ENCODE data around the gene POU2F3. TPM values are rescaled to one million over a fixed set of nuclear protein-coding genes. Genes with fewer than 3 reads are reported as not detected.

Gene POU2F3
- total and polyA plus RNA-seq, 2 donors (not counting 1 experiment from before 2014, with no cell fraction given): not detected

DNA sequence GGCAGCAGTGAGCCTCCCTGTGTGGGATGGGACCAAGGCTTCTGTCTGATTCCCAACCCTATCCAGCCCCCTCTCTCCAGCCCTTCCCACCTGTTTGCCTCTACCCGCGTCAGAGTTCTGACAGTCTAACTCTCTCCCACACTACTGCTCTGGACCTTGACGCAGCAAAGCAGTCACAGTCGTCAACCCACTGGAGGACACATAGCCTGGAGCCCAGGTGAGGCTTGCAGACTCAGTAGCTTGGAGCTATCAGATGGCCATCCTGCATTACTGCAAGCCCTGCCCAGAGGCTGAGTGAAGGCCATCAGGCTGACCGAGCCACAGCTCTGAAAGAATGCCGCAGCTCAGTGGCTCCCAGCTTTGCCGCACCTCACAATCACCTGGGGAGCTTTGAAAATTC is 25.4 kb upstream of the POU2F3 start:
- H2AFZ ChIP-seq (ENCODE audit: low read length): no peak overlapping the region
- no peaks in the 10 kb centered on the region for H3K27me3 ChIP-seq (ENCODE audit: control insufficient read depth, insufficient read depth, low read length)
- DNase-seq (ENCODE audit: low read depth in 2 of 2): no peak
- H3K36me3 ChIP-seq (ENCODE audit: control insufficient read depth, insufficient read depth, low read length): peaks cover 3% of the 10 kb centered on the region
- peaks cover 30% of the 10 kb centered on the region for H3K79me2 ChIP-seq (ENCODE audit: control insufficient read depth, insufficient read depth, low read length)
- H4K20me1 ChIP-seq (ENCODE audit: control insufficient read depth, extremely low read depth, insufficient read depth, low read length): no peaks in the 10 kb centered on the region
- no peaks in the 10 kb centered on the region for H3K9me3 ChIP-seq (ENCODE audit: control insufficient read depth, insufficient read depth, low read depth, low read length)
- TF ChIP-seq EZH2 (IDR thresholded peaks at IDR 0.05; ENCODE audit: low read length, missing control alignments) (no peak), CTCF (conservative IDR thresholded peaks at IDR 0.05 in 1 of 2, IDR thresholded peaks at IDR 0.05 in 1 of 2; ENCODE audit: low read depth in 1 of 2, low read length in 2 of 2) (no peak)
- H3K4me3 ChIP-seq (replicated peaks in 1 of 4; ENCODE audit: control extremely low read depth in 1 of 4, insufficient read depth in 1 of 4, low read depth in 3 of 4, low read length in 4 of 4): no peak overlapping the region
- H3K27ac ChIP-seq (ENCODE audit: insufficient read depth, low read length): no peak overlapping the region
- peaks cover 27% of the 10 kb centered on the region for H3K4me1 ChIP-seq (ENCODE audit: control insufficient read depth, extremely low read depth, insufficient read depth, low read length)
- H3K9ac ChIP-seq (ENCODE audit: insufficient read depth, low read length): no peak overlapping the region
- no peak overlapping the region for H3K4me2 ChIP-seq (ENCODE audit: extremely low read depth, insufficient read depth, low read length)

DNA sequence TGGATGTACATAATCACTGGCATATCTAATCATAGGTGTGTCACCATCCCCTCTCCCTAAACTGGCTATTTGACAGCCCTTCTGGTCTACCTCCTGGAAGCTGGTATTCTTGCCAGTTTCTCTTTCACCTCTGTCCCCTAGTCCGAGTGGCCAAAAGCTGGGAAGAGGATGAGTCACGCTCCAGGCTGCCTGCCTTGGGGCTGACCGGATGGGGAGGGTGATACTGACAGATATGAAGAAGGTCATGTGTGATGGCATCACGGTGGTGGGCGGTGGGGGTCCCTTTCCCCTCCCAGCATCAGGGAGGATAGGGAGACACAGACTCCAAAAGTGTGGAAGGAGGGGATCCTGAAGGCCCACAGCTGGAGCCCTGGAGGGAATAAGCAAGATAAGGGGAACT is 24.3 kb upstream of the POU2F3 start:
- no peak for TF ChIP-seq EZH2 (IDR thresholded peaks at IDR 0.05; ENCODE audit: low read length, missing control alignments)
- TF ChIP-seq CTCF (conservative IDR thresholded peaks at IDR 0.05 in 1 of 2, IDR thresholded peaks at IDR 0.05 in 1 of 2; ENCODE audit: low read depth in 1 of 2, low read length in 2 of 2): no peak
- no peak overlapping the region for H3K9ac ChIP-seq (ENCODE audit: insufficient read depth, low read length)
- H3K4me3 ChIP-seq (replicated peaks in 1 of 4; ENCODE audit: control extremely low read depth in 1 of 4, insufficient read depth in 1 of 4, low read depth in 3 of 4, low read length in 4 of 4): no peak overlapping the region
- H3K27ac ChIP-seq (ENCODE audit: insufficient read depth, low read length): no peak overlapping the region
- peak; percentile 61 to 64 for DNase-seq (ENCODE audit: low read depth in 2 of 2)
- no peaks in the 10 kb centered on the region for H3K27me3 ChIP-seq (ENCODE audit: control insufficient read depth, insufficient read depth, low read length)
- H3K4me1 ChIP-seq (ENCODE audit: control insufficient read depth, extremely low read depth, insufficient read depth, low read length): peaks cover 24% of the 10 kb centered on the region
- H3K79me2 ChIP-seq (ENCODE audit: control insufficient read depth, insufficient read depth, low read length): peaks cover 30% of the 10 kb centered on the region
- H4K20me1 ChIP-seq (ENCODE audit: control insufficient read depth, extremely low read depth, insufficient read depth, low read length): no peaks in the 10 kb centered on the region
- no peaks in the 10 kb centered on the region for H3K9me3 ChIP-seq (ENCODE audit: control insufficient read depth, insufficient read depth, low read depth, low read length)
- H2AFZ ChIP-seq (ENCODE audit: low read length): no peak overlapping the region
- peak overlapping the region; percentile 64 for H3K4me2 ChIP-seq (ENCODE audit: extremely low read depth, insufficient read depth, low read length)
- peaks cover 3% of the 10 kb centered on the region for H3K36me3 ChIP-seq (ENCODE audit: control insufficient read depth, insufficient read depth, low read length)

DNA sequence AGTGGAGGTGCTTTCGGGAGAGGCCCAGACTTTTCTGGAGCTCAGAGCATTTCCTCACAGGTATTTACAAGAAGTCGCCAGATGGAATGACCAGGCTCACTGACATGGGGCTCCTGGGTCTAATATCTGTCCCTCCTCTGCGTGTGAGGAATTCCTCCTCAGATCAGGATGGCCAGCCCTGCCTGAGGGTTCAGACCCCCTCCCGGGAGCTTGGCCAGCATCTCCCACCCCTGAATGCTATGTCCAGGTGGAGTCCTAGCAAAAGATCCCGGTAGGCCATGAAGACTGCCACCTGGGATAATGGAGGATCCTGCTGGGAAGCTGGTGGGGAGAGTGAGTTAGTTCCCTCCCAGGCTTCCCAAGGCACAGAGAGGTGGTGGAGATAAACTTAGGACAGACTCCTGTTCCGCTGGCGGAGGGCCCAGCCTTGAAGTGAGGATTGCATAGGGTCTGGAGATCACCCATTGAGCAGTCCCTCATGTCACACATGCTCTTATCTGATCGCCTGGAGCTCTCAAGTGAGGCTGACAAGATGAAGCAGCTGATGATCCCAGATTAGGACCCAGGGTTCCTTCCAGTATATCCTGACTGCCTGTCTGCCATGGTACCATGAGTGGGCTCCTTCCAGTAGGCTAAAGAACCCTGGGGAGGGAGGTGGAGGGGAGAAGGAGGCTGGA is 23.4 kb upstream of the POU2F3 start:
- Histone ChIP-seq H3K4me3 (replicated peaks in 1 of 4; ENCODE audit: control extremely low read depth in 1 of 4, insufficient read depth in 1 of 4, low read depth in 3 of 4, low read length in 4 of 4) (no peak overlapping the region), H2AFZ (ENCODE audit: low read length) (no peak overlapping the region), H3K27ac (ENCODE audit: insufficient read depth, low read length) (no peak overlapping the region), H3K9ac (ENCODE audit: insufficient read depth, low read length) (no peak overlapping the region), H3K9me3 (ENCODE audit: control insufficient read depth, insufficient read depth, low read depth, low read length) (no peaks in the 10 kb centered on the region), H4K20me1 (ENCODE audit: control insufficient read depth, extremely low read depth, insufficient read depth, low read length) (no peaks in the 10 kb centered on the region), H3K4me1 (ENCODE audit: control insufficient read depth, extremely low read depth, insufficient read depth, low read length) (peaks cover 24% of the 10 kb centered on the region), H3K79me2 (ENCODE audit: control insufficient read depth, insufficient read depth, low read length) (peaks cover 26% of the 10 kb centered on the region), H3K27me3 (ENCODE audit: control insufficient read depth, insufficient read depth, low read length) (no peaks in the 10 kb centered on the region), H3K36me3 (ENCODE audit: control insufficient read depth, insufficient read depth, low read length) (peaks cover 3% of the 10 kb centered on the region), H3K4me2 (ENCODE audit: extremely low read depth, insufficient read depth, low read length) (no peak overlapping the region)
- TF ChIP-seq EZH2 (IDR thresholded peaks at IDR 0.05; ENCODE audit: low read length, missing control alignments) (no peak), CTCF (conservative IDR thresholded peaks at IDR 0.05 in 1 of 2, IDR thresholded peaks at IDR 0.05 in 1 of 2; ENCODE audit: low read depth in 1 of 2, low read length in 2 of 2) (no peak)
- DNase-seq (ENCODE audit: low read depth in 2 of 2): no peak
